ENCODE measurements around the gene SNW1. TPM values are rescaled to one million over a fixed set of nuclear protein-coding genes. Genes with fewer than 3 reads are reported as not detected.
A peak's percentile ranks its signal among the peaks of the same experiment; 100 is the strongest.

The SNW1 gene
- total RNA-seq, 2 donors from 2014 or later: 69.6 to 81.9 TPM

DNA sequence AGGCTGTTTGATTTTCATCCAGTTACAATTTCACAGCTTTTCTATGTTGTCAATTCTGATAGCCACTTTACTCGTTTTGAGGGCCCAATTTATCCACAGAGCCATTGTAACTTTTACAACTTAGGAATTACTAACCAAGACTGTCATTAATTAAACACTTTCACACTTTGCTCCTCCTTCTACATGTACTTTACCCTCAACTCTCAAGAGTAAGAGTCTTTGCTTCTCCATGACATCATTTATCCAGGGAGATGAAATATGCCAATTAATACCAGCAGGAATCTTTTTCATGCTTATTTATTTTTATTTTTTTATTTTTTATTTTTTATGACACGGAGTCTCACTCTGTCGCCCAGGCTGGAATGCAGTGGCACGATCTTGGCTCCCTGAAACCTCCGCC, 39.5 kb downstream of the SNW1 start:
- H3K9me3 ChIP-seq: no peaks in the 10 kb centered on the region
- DNase-seq: no peak
- no peaks in the 10 kb centered on the region for H3K27me3 ChIP-seq
- H3K4me3 ChIP-seq: no peak overlapping the region
- intact Hi-C loops (cut with DNase I): no loop called here
- peaks cover 16% of the 10 kb centered on the region for H3K36me3 ChIP-seq
- no peak overlapping the region for H3K27ac ChIP-seq
- H3K4me1 ChIP-seq: no peaks in the 10 kb centered on the region
- TF ChIP-seq, protein P1, sequence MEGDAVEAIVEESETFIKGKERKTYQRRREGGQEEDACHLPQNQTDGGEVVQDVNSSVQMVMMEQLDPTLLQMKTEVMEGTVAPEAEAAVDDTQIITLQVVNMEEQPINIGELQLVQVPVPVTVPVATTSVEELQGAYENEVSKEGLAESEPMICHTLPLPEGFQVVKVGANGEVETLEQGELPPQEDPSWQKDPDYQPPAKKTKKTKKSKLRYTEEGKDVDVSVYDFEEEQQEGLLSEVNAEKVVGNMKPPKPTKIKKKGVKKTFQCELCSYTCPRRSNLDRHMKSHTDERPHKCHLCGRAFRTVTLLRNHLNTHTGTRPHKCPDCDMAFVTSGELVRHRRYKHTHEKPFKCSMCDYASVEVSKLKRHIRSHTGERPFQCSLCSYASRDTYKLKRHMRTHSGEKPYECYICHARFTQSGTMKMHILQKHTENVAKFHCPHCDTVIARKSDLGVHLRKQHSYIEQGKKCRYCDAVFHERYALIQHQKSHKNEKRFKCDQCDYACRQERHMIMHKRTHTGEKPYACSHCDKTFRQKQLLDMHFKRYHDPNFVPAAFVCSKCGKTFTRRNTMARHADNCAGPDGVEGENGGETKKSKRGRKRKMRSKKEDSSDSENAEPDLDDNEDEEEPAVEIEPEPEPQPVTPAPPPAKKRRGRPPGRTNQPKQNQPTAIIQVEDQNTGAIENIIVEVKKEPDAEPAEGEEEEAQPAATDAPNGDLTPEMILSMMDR (IDR thresholded peaks at IDR 0.05): no peak
- H3K9ac ChIP-seq (ENCODE audit: low read depth in 2 of 2, low read length in 2 of 2): no peak overlapping the region

DNA sequence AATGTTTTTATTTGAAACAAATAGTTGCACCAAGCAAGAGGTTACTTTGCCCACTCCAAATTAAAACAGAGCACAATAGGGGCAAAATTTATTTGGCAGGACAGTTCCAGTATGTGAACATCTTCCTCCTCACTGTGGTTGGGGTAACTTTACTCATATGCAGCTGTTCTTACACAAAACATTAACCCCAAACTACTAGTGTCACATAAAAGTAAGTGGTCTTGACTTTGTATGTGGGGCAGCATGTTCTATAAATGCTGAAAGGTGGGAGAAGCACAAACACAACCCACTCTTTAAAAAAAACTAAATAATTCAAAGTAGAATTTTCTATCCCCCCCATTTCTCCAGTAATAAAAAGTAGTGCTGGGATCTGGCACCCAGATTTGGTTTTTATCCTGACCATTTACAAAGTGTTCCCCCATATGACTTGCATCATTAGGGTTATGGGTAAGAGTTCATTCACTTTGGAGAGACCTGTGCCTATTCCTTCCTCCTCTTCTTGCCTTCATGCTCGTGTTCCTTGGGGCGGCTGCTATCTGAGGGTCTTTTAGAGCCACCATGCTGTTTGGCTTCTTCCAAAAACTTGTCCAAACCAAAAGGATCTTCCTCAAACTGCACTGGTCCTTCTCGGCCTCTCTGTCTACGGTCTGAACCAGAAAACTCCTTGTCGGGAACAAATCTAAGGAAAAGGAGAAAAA, 43.2 kb downstream of the SNW1 start:
- Histone ChIP-seq H3K4me3 (no peak overlapping the region), H3K9me3 (no peaks in the 10 kb centered on the region), H3K27me3 (no peaks in the 10 kb centered on the region), H3K36me3 (no peaks in the 10 kb centered on the region), H3K9ac (ENCODE audit: low read depth in 2 of 2, low read length in 2 of 2) (no peak overlapping the region), H3K27ac (no peak overlapping the region), H3K4me1 (no peaks in the 10 kb centered on the region)
- DNase-seq: no peak
- intact Hi-C loops (cut with DNase I): no loop called here
- TF ChIP-seq, protein P1 (IDR thresholded peaks at IDR 0.05): no peak

DNA sequence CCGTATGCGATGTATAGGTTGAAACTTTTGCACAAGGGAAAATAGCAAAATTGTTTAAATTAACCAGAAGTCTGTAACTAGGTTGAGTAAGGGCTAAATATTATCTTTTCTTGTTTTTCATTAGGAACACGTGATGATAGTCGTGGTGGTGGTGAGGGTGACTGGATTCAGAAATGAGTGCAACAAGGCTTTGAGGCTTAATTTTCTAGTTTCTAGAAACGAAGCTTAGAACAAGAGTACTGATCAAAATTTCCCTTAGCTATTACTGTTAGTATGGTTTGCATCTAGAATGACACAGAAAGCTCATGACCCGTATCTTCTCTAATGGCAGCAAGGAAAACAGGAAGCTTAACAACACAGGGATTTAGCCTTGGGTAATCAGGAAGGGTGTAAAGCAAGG, 46.0 kb downstream of the SNW1 start:
- intact Hi-C loops (cut with DNase I): no loop called here
- H3K36me3 ChIP-seq: peaks cover 9% of the 10 kb centered on the region
- TF ChIP-seq, protein P1 (IDR thresholded peaks at IDR 0.05): no peak

DNA sequence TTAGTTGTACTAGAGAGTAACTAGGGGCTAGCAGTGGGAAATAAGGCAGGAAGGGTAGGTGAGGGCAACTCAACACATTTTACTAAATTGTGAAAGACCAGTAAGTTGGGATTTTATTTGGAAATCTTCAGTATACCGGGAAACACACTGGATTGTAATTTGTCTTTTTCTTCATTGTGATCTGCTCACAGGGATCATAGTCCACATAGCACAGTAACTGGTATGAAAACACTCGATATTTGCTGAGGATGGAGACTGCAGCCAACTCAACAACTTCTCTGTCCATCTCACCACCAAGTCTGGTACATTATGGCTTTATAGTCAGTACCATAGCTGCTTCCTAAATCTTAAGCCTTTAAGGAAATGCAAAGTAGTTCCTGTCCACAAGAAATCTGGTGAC, 50.6 kb downstream of the SNW1 start:
- Histone ChIP-seq H3K4me1 (peaks cover 17% of the 10 kb centered on the region), H3K9me3 (no peaks in the 10 kb centered on the region), H3K27me3 (no peaks in the 10 kb centered on the region), H3K36me3 (peaks cover 9% of the 10 kb centered on the region), H3K4me3 (no peak overlapping the region), H3K9ac (ENCODE audit: low read depth in 2 of 2, low read length in 2 of 2) (no peak overlapping the region), H3K27ac (no peak overlapping the region)
- TF ChIP-seq, protein P1 (IDR thresholded peaks at IDR 0.05): no peak
- intact Hi-C loops (cut with DNase I): no loop called here
- DNase-seq: no peak

More for the DNA sequence above, 46.0 kb downstream of the SNW1 start:
- no peaks in the 10 kb centered on the region for H3K9me3 ChIP-seq
- no peaks in the 10 kb centered on the region for H3K4me1 ChIP-seq
- H3K4me3 ChIP-seq: no peak overlapping the region
- no peak overlapping the region for H3K9ac ChIP-seq (ENCODE audit: low read depth in 2 of 2, low read length in 2 of 2)
- H3K27ac ChIP-seq: no peak overlapping the region
- no peak for DNase-seq
- H3K27me3 ChIP-seq: no peaks in the 10 kb centered on the region

DNA sequence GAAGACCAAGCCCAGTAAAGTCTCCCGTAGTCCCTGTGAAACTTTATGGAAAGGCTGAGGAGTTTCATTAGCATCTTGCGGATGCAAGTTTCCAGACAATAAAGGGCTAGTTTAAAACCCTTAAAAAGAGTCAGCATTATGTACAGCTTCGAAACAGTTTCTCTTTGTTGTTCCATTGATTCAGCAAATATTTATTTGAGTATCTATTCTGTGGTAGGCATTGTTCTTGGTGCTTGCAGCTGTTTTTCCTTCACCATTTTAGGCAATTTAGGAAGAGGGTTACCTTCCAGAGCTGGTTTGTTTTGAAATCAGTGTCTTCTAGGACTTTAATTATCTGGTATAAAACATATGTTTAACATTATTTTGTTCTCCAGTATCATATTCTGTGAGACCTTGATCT, 51.5 kb downstream of the SNW1 start:
- Histone ChIP-seq H3K36me3 (peaks cover 9% of the 10 kb centered on the region), H3K27ac (no peak overlapping the region), H3K9ac (ENCODE audit: low read depth in 2 of 2, low read length in 2 of 2) (no peak overlapping the region), H3K27me3 (no peaks in the 10 kb centered on the region), H3K4me1 (peaks cover 17% of the 10 kb centered on the region), H3K9me3 (no peaks in the 10 kb centered on the region), H3K4me3 (peak overlapping the region; percentile 98)
- TF ChIP-seq, protein P1 (IDR thresholded peaks at IDR 0.05): no peak
- DNase-seq: no peak
- intact Hi-C loops (cut with DNase I): loop anchor here (2.0 to 10.0 kb wide), 2 partner anchors 55 to 255 kb away; partner anchors contain the start of genes AHSA1 and VIPAS39
